RPMI8226 (cell line): ENCODE data around the gene MEAK7.

Experiments
- DNase-seq: peaks from one replicate; pipeline ENCODE4 v3.0.0-alpha.2; 2015

Gene MEAK7

DNA sequence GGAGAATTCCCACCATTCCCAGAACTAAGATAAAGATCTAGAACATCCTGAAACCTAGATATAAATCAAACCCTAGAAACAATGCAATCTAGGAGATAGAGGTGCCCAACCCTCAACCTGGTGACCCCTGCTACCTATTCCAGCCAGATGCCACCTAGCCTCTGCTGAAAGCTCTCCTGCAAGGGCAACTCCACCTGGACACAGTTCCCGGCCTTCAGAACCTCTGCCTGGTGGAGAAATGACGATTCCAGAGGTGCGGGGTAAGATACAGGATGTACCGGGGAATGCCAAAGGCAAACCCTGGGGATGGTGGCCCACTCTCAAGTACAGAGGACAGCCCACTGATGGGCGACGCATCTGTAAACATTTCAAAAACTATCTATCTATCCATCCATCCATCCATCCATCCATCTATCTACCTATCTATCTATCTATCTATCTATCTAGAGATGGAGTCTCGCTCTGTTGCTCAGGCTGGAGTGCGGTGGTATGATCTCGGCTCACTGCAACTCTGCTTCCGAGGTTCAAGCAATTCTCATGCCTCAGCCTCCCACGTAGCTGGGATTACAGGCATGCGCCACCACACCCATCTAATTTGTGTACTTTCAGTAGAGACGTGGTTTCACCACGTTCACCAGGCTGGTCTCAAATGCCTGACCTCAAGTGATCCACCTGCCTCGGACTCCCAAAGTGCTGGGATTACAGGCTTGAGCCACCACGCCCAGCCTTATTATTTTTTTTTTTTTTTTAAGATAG lies 19.0 kb downstream of the MEAK7 start:
- DNase-seq, result no peak

DNA sequence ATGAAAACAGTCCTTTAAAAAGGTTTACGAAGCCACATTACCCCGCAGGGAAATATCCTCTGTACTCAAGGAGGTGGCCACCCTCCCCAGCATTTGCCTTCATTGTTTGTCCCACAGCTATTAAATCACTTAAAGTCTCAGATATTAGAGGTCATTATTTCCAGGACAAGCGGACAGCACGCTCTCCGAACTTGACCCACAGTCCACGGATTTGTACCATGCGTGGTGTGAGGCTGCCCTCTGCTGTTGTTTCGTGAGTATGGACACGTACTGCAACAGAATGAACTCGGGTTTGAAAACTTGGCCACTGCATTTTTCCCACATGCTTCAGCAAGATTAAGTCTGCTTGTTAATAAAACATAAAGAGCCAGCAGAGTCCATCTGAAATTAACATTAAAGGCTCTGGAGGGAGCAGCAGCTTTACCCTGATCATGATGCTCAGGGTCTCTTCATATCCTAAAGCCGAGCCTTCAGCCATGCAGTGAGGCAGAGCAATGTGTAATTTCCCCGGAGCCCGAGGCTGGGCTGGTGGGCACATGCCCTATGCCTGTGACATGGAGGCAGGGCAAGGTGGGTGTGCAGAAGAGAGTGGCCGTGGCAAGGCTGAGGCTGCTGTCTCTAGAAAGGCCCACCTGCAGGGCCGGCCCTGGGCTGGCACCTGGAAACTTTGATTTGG lies 19.7 kb downstream of the MEAK7 start:
- DNase-seq, result peak; percentile 41

DNA sequence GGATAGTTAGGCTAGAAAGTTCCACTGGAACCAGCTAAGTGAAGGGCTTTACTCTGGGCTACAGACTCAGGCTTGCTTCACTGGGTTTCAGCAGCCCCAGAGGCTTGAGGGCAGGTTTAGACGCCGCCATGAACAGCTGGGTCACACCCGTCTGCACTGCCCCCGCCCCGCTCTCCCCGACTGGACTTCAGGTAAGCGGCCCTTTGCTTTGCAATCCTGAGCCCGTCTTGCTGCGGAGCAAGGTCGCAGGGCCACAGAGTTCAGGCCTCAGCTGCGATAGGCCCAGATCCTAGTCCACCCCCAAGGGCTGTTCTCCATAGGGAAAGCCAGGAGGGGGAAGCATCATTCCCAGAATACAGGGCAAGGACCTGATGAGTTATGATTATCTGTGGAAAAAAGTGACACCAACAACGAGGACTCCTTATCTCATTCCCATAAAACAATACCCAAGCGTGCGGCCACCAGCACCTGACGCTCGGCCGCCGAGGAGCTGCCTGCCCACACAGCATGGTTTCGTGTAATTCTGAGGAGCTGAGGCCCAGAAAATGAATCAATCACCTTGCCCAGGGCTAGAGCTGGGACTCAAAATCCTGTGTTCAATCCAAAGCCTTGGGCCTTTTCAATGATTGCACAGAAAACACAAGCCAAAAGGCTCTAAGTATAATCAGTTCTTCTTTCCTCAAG lies 20.4 kb downstream of the MEAK7 start:
- no peak for DNase-seq

DNA sequence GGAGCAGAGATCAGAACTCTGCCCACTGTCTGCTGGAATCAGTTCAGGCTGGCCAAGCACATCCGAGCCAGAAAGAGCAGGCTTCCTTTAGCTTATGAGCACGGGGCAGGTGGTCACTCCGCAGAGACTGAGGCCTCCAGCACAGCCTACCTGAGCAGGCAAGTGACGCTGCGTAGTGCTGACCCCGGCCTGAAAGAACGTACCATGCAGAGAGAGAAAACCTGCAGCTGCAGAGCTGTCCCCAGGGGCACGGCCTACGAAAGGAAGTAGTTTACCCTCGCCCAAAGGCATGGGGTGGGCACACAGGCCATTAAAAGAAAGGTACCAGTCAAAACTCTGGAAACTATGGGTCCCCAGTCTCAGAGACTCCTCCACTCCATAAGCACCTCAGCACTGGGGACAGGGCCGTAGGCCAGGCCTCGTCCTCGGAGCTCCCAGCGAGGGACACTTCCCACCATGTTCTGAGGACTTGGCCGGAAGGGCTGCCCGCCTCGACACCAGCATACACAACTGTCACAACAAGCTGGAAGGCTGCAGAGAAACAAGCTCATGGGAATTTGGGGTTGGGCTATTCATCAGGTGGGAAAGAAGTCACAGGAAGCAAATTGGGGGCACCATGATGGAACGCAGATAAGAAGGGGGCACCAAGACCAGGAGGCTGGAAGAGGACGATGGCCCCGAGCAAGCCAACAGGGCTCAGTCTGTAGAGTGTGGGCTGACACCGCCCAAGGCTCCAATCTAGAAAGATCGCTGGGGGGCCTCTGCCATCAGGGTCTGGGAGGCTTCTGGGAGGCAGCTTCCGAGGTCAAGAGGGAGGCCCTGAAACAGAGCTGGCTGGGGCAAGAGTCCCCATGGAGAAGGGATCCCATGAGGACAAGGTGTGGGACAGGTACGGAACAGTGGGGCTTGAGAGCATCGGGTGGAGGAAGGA lies 21.2 kb downstream of the MEAK7 start:
- DNase-seq, result no peak

DNA sequence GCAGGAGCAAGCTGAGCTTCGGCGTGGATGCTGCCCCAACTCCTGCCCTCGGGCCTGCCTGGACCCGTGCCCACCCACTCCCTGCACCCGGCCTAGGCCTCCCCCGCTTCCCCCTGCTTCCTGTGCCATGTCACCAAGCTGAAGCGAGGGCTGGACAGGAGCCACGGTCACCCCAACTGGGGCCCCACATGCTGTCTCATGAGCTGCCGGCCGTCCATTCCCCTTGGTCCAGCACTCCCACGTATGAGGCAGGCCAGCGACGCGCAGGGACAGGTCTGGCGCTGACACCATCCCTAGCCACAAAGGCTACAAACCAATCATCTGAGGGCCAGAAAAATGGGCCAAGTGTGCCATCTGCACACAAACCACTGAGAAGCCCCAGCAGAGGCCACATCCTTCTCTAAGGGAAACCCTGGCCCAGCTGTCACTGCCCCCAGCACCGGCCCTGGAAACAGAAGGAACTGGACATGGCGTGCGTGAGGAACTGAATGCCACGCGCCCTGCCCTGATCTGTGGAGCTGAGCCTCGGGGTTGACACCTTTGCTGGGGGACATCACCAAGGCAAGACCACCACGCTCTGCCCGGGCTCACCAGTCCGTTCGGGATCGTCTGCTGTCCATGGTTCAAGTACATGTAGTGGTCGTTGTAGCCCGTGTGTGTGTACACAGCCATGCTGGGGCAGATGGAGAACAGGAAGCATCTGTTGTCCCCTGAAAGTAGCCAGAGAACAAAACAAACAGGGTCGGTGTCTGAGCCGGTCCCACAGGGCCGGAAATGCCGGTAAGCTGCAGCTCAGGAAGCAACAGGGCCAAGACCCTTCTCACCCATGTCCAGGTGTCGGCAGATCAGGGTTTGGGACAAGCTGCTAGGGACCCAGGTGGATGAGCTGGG lies 22.2 kb downstream of the MEAK7 start:
- DNase-seq, result no peak

DNA sequence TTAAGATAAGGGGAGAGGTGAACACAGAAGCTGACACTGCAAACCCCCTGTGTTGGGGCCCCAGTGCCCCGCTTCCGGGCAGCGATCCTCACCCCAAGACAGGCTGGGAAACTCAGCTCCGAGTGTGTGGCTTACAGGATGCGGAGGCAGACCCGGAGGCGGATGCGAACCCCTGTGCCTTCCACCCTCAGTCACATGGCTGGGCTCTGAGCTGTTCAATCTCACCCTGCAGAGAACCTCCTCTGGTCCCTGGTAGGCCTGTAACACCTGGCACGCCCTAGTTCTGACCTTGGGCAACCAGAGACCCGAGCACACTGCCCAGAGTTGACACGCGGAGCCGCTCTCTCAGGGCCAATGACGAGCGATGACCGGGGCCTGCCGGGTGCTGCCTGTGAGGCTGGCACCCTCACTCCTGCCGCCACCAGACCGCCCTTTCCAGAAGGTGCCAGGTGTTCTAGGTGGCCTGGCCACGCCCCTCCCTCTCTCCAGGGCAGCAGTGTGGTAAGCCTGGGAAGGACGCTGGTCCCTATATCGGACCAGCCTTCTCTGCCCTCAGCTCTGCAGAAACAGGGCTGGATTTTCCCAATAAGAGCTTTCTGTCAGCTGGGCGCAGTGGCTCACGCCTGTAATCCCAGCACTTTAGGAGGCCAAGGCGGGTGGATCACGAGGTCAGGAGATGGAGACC lies 23.3 kb downstream of the MEAK7 start:
- DNase-seq, result no peak

DNA sequence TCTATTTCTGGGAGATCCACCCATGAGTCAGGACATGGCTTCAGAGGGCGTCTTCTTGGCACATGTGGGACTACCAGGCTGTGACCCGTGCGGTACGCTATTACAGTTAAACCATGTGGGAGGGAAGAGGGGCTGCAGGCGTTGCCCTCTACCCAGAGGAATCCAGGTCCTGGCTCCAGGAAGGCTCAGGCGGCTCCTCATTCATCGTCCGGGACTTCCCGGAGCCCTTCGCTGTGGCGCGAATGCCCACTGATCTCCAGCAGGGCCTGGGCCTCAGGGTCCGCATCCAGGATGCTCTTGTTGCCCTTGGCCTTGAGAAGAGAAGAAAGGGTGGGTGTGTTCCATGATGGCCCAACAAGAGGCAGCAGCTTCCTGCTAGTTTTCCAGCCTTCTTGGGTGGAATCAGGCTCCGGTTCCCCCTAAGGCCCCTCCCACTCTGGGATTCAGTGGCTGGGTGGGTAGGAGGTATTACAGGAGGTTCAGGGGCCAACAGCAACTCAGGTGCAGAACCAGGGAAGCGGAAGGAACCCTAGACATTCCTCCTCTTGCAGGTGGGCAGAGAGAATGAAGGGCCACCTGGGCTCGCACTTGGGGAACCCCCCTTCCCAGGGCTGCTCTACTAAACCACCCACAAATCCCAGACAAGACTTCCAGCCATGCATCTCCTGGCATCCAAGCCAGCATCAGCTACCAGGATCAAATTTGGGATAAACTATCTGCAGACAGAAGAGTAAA lies 24.6 kb downstream of the MEAK7 start:
- no peak for DNase-seq

DNA sequence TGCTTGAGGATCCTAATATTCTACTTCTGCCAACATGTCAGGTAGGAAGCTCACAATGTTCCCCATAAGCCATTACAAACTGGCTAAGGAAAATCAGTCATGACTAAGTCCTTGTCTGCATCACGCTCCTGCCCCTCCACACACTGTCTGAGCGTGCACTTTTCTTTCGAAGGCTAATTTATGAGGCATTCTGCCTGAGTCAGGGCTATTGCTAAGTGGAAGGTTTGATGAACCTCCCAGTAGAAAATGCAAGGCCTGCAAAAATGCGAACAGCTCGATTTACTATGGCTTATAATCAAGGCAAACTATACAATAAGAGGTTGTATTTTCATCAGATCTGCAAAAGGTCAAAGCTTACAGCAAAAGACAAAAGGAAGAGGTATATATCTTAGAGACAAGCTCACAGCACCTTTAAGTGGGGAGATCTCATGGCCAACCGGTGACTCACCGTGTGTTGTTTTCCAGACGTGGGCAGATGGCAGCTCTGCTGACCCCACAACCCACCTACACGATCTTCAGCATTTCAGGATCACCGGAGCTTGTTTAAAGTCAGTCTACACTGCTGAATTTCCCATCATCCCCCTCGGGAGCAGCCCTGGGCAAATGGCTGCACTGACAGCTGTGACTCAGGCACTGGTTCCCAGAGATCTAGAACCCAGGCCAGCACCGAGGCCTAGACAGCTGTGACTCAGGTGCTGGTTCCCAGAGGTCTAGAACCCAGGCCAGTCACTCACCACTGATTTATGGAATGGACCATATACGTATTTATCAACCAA lies 26.1 kb downstream of the MEAK7 start:
- DNase-seq, result no peak

- no peak for DNase-seq
Measured at GRCh38 chr16:84477661-84478060, 26.8 kb downstream of the MEAK7 start.

GRCh38 chr16:84476401-84476800 lies 28.1 kb downstream of the MEAK7 start:
- no peak for DNase-seq

DNA sequence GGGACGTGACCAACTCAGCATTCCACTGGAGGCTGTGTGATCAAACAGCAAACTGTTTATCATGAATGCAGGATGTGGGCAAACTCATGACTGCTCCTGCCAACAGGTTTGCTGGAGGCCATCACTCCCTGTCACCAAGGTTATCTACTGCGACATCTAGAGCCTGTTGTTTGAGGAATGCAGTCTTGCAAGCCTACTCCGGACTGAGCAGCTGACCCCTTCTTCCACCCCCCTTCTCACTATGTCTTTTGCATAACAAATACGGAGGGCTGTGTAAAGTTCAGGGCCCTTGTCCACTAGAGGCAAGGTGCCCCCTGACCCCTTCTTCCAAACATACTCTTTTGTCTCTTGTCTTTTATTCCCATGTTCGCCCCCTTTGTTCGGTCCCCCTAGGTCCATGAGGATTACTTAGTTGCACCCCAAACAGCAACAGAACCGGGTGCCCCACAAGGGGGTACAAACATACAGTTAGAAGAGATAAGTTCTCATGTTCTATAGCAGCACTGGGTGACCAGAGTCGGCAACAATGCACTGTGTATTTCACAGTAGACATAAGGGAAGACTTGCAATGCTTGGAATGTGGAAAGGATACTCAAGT lies 28.7 kb downstream of the MEAK7 start:
- DNase-seq, result no peak

- DNase-seq, result no peak
Measured at GRCh38 chr16:84471966-84472365, 32.5 kb downstream of the MEAK7 start.

GRCh38 chr16:84471316-84471715 lies 33.1 kb downstream of the MEAK7 start:
- no peak for DNase-seq

GRCh38 chr16:84467709-84468108 lies 36.8 kb downstream of the MEAK7 start:
- no peak for DNase-seq

DNA sequence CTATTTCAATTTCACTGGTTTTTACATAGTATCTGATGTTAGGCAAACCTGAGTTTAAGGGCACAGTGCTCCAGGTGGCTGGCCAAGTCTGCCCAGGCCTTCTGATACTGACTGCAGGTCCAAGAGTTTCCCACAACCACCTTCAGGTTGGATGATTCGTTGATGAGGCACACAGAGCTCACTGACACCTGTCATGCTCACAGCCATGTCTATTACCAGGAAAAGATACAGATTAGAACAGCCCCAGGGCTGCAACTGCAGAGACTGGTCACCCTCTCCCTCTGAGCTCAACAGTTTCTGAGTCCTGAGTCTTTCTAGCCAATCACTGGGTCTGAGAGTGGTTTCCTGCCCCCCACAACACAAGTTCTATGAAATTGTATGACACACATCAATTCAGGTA lies 37.2 kb downstream of the MEAK7 start:
- DNase-seq, result no peak

DNA sequence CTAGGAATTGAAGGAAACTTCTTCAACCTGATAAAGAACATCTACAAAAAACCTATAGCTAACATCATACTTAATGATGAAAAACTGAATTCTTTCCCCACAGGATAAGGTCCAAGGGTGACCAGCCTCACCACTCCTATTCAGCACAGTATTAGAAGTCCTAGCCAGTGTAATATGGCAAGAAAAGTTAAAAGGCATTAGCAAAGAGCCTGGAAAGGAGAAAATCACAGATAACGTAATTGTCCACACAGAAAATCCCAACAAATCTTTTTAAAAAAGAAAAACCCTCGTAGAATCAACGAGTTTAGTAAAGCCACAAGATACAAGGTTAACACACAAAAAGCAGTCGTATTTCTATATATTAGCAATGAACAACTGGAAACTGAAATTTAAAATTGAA lies 37.8 kb downstream of the MEAK7 start:
- DNase-seq, result no peak

- DNase-seq, result no peak
Measured at GRCh38 chr16:84465154-84465553, 39.3 kb downstream of the MEAK7 start.

DNA sequence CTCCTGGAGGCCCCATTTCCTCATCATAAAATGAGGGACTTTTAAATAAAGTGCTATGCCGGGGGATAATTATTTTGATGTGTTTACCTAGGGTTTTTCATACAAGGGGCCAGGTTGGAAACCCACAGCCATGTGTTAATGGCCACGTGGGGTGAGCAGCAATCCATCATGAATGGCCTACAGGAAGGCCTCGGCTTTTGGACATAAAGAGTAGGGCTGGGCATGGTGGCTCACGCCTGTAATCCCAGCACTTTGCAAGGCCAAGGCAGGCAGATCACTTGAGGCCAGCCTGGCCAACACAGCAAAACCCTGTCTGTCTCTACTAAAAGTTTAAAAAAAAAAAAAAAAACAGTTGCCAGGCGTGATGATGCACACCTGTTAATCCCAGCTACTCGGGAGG lies 40.3 kb downstream of the MEAK7 start:
- DNase-seq, result no peak

GRCh38 chr16:84463221-84463620 lies 41.2 kb downstream of the MEAK7 start:
- no peak for DNase-seq
